Measurements from ENCODE around the gene HTR3C. TPM values are rescaled to one million over a fixed set of nuclear protein-coding genes. Genes with fewer than 3 reads are reported as not detected.
"Not testable (repeated sequence)": the region's sequence is repeated elsewhere in the genome, so short reads cannot be mapped to it uniquely, and the experiment has no call there.

Gene HTR3C
- total RNA-seq, 3 donors from 2014 or later, result 0.17 to 0.41 TPM; not detected in 1

GRCh38 chr3:184029443-184029842 is 23.4 kb upstream of the HTR3C start:
- no peaks in the 10 kb centered on the region for H3K4me1 ChIP-seq (ENCODE audit: low read depth)
- H3K36me3 ChIP-seq (ENCODE audit: low read depth), result no peaks in the 10 kb centered on the region
- no peak for DNase-seq
- no peak overlapping the region for H3K4me3 ChIP-seq
- ATAC-seq, result no peak
- intact Hi-C loops (cut with DNase I, micrococcal nuclease), result no loop called here
- no peak for TF ChIP-seq CTCF (IDR thresholded peaks at IDR 0.05)
- H3K9me3 ChIP-seq, result no peaks in the 10 kb centered on the region

DNA sequence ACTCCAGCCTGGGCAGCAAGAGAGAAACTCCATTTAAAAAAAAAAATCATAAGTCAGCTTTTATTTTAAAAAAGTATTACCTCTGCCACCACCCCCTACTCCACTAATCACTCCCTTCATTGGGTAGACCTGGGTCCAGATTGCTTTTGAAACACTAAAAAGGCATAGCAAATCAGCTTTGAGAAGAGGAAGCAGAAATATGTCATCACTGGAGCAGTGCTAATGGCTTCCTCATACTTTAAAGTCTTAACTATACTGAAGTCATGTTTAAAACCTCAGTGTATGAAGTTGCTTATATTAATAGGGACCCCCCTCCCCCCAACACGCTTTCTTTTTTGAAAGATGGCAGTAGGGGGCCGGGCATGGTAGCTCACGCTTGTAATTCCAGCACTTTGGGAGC is 22.3 kb upstream of the HTR3C start:
- ATAC-seq (no peak), DNase-seq (no peak)
- intact Hi-C loops (cut with DNase I, micrococcal nuclease), result no loop called here
- Histone ChIP-seq H3K4me1 (ENCODE audit: low read depth) (no peaks in the 10 kb centered on the region), H3K4me3 (no peak overlapping the region), H3K36me3 (ENCODE audit: low read depth) (no peaks in the 10 kb centered on the region), H3K9me3 (no peaks in the 10 kb centered on the region)
- TF ChIP-seq CTCF (IDR thresholded peaks at IDR 0.05), result no peak

- Histone ChIP-seq H3K4me3 (no peak within 1 kb of the TSS), H3K36me3 (ENCODE audit: low read depth) (no peaks in the 10 kb centered on the region), H3K9me3 (no peaks in the 10 kb centered on the region), H3K4me1 (ENCODE audit: low read depth) (no peaks in the 10 kb centered on the region)
- DNase-seq (no peak), ATAC-seq (no peak)
- intact Hi-C loops (cut with DNase I, micrococcal nuclease), result no loop called here
- TF ChIP-seq CTCF (IDR thresholded peaks at IDR 0.05), result no peak
These were observed 21.6 kb upstream of the HTR3C start, which contains the start of gene HTR3D for GRCh38 chr3:184031187-184031792. HTR3D (plus strand) TSS chr3:184031742; CDS start chr3:184031742, 0 bp downstream.

- no peak for TF ChIP-seq CTCF (IDR thresholded peaks at IDR 0.05)
- Histone ChIP-seq H3K36me3 (ENCODE audit: low read depth) (no peaks in the 10 kb centered on the region), H3K4me3 (no peak overlapping the region), H3K9me3 (no peaks in the 10 kb centered on the region), H3K4me1 (ENCODE audit: low read depth) (no peaks in the 10 kb centered on the region)
- DNase-seq, result no peak
- intact Hi-C loops (cut with DNase I, micrococcal nuclease), result no loop called here
- no peak for ATAC-seq
These were observed 15.0 kb upstream of the HTR3C start for GRCh38 chr3:184037816-184038215.

DNA sequence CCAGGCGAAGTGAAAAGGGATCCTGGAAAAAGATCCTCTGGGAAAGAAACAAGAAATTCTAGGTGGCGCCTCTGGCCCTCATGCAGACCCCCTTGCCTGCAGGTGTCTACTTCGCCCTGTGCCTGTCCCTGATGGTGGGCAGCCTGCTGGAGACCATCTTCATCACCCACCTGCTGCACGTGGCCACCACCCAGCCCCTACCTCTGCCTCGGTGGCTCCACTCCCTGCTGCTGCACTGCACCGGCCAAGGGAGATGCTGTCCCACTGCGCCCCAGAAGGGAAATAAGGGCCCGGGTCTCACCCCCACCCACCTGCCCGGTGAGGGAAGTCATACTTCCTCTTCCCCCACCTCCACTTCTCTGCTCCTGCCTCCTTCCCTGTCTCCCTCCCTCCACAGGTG is 14.5 kb upstream of the HTR3C start:
- H3K4me1 ChIP-seq (ENCODE audit: low read depth); ATAC-seq; intact Hi-C loops (cut with DNase I, micrococcal nuclease); H3K4me3 ChIP-seq; H3K9me3 ChIP-seq; H3K36me3 ChIP-seq (ENCODE audit: low read depth); DNase-seq: not testable (repeated sequence)

GRCh38 chr3:184039414-184039813 is 13.4 kb upstream of the HTR3C start:
- ATAC-seq (no peak), DNase-seq (no peak)
- TF ChIP-seq CTCF (IDR thresholded peaks at IDR 0.05), result no peak
- no peaks in the 10 kb centered on the region for H3K9me3 ChIP-seq
- intact Hi-C loops (cut with DNase I, micrococcal nuclease), result no loop called here
- no peaks in the 10 kb centered on the region for H3K4me1 ChIP-seq (ENCODE audit: low read depth)
- no peaks in the 10 kb centered on the region for H3K36me3 ChIP-seq (ENCODE audit: low read depth)
- no peak overlapping the region for H3K4me3 ChIP-seq

Measured in mucosa of descending colon (tissue), 3 donors.